ENCODE measurements around the gene POLD1.
"Not testable (repeated sequence)": the region's sequence is repeated elsewhere in the genome, so short reads cannot be mapped to it uniquely, and the experiment has no call there.

Gene POLD1

DNA sequence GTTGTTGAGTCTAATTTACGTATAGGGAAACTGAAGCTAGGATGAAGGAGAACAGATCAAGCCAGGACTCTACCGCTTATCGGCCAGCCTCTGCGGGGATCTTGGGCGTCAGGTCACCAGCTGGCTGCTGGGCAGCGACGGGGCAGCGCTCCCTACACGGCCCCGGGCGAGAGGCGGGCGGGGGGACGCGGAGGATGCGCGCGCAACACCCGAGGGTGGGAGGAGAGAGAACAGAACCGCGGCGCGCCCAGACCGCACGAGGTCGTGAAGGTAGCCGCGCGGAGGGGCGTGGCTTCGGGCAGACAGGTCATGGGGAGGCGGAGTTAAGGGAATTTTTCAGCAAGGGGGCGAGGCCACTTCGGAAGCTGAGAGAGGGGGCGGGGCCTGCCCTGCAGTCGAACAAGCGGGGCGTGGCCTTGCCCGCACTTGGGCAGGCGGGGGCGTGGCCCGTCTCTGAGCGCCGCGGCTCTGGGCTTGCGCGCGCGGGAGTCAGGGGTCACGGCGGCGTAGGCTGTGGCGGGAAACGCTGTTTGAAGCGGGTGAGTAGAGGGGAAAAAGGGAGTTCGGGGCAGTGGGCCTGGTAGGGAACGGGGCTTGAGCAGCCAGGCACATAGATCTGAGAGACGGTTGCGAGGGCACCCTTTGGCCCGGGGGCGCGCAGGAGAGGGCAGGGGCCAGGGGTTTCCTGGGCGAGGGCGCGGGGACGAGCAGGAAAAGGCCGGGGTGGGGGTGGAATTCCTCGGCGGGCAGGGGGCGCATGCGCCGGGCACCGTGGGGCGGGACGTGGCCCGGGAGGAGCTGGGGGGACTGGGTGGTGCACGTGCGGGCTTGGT is at the start of gene POLD1:
POLD1 (plus strand) TSS at position 496 of the 833 bp plus-strand sequence. CDS start 14,505 bp downstream, outside the sequence.
- H3K27ac ChIP-seq (ENCODE audit: low read depth, low read length, poor library complexity, severe bottlenecking), result peak within 1 kb of the TSS; percentile 62
- no peaks in the 10 kb centered on the region for H3F3A ChIP-seq (ENCODE audit: insufficient read depth, low read length)
- no peaks in the 10 kb centered on the region for H3K9me3 ChIP-seq (ENCODE audit: low read length)
- H3K36me3 ChIP-seq (ENCODE audit: insufficient read depth, low read length), result peaks cover 55% of the 10 kb centered on the region
- no peaks in the 10 kb centered on the region for H3K27me3 ChIP-seq (ENCODE audit: insufficient read depth, low read length)
- peaks cover 16% of the 10 kb centered on the region for H3K4me1 ChIP-seq (ENCODE audit: insufficient read depth, low read length, severe bottlenecking)
- H4K20me1 ChIP-seq (ENCODE audit: insufficient read depth, low read length), result no peaks in the 10 kb centered on the region
- H3K4me3 ChIP-seq (ENCODE audit: low read depth, low read length, poor library complexity, severe bottlenecking), result peak within 1 kb of the TSS; percentile 87
- TF ChIP-seq, protein P1, sequence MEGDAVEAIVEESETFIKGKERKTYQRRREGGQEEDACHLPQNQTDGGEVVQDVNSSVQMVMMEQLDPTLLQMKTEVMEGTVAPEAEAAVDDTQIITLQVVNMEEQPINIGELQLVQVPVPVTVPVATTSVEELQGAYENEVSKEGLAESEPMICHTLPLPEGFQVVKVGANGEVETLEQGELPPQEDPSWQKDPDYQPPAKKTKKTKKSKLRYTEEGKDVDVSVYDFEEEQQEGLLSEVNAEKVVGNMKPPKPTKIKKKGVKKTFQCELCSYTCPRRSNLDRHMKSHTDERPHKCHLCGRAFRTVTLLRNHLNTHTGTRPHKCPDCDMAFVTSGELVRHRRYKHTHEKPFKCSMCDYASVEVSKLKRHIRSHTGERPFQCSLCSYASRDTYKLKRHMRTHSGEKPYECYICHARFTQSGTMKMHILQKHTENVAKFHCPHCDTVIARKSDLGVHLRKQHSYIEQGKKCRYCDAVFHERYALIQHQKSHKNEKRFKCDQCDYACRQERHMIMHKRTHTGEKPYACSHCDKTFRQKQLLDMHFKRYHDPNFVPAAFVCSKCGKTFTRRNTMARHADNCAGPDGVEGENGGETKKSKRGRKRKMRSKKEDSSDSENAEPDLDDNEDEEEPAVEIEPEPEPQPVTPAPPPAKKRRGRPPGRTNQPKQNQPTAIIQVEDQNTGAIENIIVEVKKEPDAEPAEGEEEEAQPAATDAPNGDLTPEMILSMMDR (IDR thresholded peaks at IDR 0.05; ENCODE audit: low read length), result no peak
- TF ChIP-seq EZH2 (IDR thresholded peaks at IDR 0.05; ENCODE audit: borderline replicate concordance, low read length), result no peak
- peaks cover 23% of the 10 kb centered on the region for H3K79me2 ChIP-seq (ENCODE audit: insufficient read depth, low read length)
- peak within 1 kb of the TSS; percentile 94 for H3K4me2 ChIP-seq (ENCODE audit: low read length)
- no peak within 1 kb of the TSS for H2AFZ ChIP-seq (ENCODE audit: low read length)
- H3K9me2 ChIP-seq (ENCODE audit: low read depth, low read length), result no peaks in the 10 kb centered on the region
- peak within 1 kb of the TSS; percentile 94 for H3K9ac ChIP-seq (ENCODE audit: low read length)

DNA sequence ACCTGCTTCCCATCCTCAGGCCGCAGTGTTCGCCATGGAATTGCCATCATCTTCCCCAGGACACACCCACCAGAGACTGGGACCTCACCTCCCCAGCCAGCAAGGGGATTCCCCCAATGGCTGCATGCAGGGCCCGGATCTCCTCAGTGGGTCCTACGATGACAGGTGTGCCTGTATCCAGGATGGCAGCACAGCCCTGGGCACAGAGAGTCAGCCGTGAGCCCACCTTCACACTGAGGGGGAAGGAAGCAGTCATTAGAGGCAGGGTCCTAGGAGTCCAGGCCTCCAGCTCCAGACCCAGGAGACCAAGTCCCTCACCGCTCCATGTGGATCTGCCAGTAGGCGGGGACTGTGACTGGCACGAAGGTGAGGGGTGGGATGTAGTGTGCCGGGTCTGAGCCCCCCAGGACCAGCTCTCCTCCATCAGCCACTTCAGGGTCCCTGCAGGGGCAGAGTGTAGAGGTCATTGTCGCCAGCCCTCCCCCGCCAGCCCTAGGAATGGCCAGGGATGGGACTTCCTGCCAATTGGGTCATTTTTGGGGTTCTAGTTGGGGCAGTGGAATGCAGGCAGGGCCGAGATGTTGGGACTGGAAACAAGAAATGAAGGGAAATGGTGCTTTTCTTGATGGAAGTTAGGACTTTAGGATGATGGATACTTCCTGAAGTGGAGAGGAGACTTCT is 49.3 kb upstream of the POLD1 start:
- Histone ChIP-seq H3K79me2 (ENCODE audit: insufficient read depth, low read length) (peaks cover 9% of the 10 kb centered on the region), H3K27ac (ENCODE audit: low read depth, low read length, poor library complexity, severe bottlenecking) (peak overlapping the region; percentile 60), H3K9me3 (ENCODE audit: low read length) (no peaks in the 10 kb centered on the region), H3K4me3 (ENCODE audit: low read depth, low read length, poor library complexity, severe bottlenecking) (no peak overlapping the region), H4K20me1 (ENCODE audit: insufficient read depth, low read length) (no peaks in the 10 kb centered on the region), H3K9ac (ENCODE audit: low read length) (no peak overlapping the region), H3K36me3 (ENCODE audit: insufficient read depth, low read length) (peaks cover 48% of the 10 kb centered on the region), H2AFZ (ENCODE audit: low read length) (no peak overlapping the region), H3F3A (ENCODE audit: insufficient read depth, low read length) (peaks cover 4% of the 10 kb centered on the region; the same call in 1 of the 2 replicates), H3K9me2 (ENCODE audit: low read depth, low read length) (no peaks in the 10 kb centered on the region), H3K27me3 (ENCODE audit: insufficient read depth, low read length) (no peaks in the 10 kb centered on the region), H3K4me2 (ENCODE audit: low read length) (no peak overlapping the region), H3K4me1 (ENCODE audit: insufficient read depth, low read length, severe bottlenecking) (peaks cover 48% of the 10 kb centered on the region)
- TF ChIP-seq, protein P1 (IDR thresholded peaks at IDR 0.05; ENCODE audit: low read length), result no peak
- TF ChIP-seq EZH2 (IDR thresholded peaks at IDR 0.05; ENCODE audit: borderline replicate concordance, low read length), result no peak

DNA sequence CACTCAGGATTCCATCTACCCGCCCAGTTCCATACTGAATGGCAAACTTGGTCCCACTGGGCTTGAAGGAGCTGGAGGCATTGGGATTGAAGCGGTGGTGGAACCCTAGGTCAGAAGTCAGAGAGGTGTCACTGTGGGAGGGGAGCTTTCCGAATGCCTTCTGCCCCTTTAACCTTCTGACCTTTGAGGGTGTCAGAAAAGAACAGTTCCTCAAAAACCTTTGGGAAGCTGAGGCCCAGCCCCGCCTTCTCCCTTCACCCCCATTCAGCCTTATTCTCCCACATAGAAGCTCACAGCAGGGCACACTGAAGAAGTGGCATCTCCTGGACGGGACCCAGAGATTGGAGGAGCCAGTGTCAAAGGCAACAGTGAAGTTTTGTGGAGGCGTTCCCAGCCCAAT is 47.1 kb upstream of the POLD1 start:
- peaks cover 50% of the 10 kb centered on the region for H3K4me1 ChIP-seq (ENCODE audit: insufficient read depth, low read length, severe bottlenecking)
- peaks cover 58% of the 10 kb centered on the region for H3K36me3 ChIP-seq (ENCODE audit: insufficient read depth, low read length)
- H3K9ac ChIP-seq (ENCODE audit: low read length); H3K9me3 ChIP-seq (ENCODE audit: low read length); H3K27ac ChIP-seq (ENCODE audit: low read depth, low read length, poor library complexity, severe bottlenecking); H3K9me2 ChIP-seq (ENCODE audit: low read depth, low read length); H4K20me1 ChIP-seq (ENCODE audit: insufficient read depth, low read length); H3K27me3 ChIP-seq (ENCODE audit: insufficient read depth, low read length); H2AFZ ChIP-seq (ENCODE audit: low read length); H3K4me2 ChIP-seq (ENCODE audit: low read length); H3K4me3 ChIP-seq (ENCODE audit: low read depth, low read length, poor library complexity, severe bottlenecking); H3F3A ChIP-seq (ENCODE audit: insufficient read depth, low read length): not testable (repeated sequence)
- H3K79me2 ChIP-seq (ENCODE audit: insufficient read depth, low read length), result peaks cover 17% of the 10 kb centered on the region
